ENCODE results near the gene FAM76A.
"Not testable (repeated sequence)": the region's sequence is repeated elsewhere in the genome, so short reads cannot be mapped to it uniquely, and the experiment has no call there.

The FAM76A gene

DNA sequence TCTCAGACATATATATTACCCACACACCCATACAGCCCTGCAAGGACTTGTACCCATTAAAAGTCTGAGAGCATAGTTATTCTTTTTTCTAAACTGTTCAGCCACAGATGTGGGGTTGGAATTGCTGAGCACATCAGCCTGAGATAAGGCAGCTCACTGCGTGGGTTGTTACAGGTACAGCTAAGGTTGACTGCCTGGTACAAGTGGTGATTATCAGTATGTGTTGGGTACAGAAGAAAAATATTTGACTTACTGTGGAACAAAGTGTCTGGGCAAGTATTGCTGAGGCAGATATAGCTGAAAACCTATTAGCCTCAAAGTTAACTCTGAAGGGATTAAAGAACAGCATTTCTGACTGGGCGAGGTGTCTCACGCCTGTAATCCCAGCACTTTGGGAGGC lies 52.3 kb downstream of the FAM76A start:
- no peak for DNase-seq (ENCODE audit: low read depth, low spot score)

DNA sequence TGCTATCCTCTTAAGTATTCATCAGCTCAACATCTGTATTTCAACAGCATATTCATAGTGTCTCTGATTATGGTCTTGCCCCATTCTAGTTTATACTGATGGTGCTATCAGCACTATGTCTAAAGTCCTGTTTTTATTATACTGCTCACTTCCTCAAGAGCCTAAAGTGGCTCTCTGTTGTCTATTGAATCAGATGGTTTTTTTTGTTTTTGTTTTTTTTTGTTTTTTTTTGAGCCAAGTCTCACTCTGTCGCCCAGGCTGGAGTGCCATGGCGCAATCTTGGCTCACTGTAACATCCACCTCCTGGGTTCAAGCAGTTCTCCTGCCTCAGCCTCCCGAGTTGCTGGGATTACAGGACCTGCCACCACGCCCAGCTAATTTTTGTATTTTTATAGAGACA lies 53.4 kb downstream of the FAM76A start:
- no peak for DNase-seq (ENCODE audit: low read depth, low spot score)

DNA sequence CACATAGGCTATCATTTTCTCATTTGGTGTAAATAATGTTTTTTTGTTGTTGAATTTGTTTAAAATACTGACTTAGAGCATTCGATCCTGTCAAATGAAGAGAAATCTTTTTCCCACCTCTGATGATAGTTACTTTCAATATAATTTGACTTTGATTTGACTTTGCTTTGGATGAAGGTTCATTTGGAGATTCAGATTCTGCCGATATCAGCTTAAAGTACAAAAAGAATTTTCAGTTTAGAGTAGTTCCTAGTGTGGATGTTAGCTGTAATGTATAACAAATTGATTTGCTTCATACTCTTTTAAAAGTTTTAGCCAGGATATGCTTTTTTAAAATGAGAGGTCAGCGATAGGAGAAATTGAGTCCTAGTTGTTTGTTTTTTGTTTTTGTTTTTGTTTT lies 57.2 kb downstream of the FAM76A start:
- no peak for DNase-seq (ENCODE audit: low read depth, low spot score)

DNA sequence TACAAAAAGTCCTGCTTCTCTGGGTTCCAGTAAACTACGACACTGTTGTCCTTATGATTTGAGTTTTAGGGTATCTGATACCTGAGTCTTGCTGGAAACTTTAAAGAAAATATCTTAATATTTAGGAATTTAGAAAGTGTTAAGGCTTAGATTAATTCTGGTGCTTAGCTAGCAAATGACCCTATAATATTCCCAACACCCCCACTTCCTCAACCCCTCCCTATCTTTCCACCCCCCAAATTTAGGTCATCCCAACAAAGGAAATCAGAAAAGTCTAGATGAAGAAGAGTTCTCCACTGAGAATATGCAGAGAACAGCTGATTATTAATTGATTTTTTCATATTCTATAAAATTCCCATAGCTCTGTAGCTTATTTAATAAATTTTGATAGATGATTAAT lies 58.9 kb downstream of the FAM76A start:
- DNase-seq (ENCODE audit: low read depth, low spot score): no peak

DNA sequence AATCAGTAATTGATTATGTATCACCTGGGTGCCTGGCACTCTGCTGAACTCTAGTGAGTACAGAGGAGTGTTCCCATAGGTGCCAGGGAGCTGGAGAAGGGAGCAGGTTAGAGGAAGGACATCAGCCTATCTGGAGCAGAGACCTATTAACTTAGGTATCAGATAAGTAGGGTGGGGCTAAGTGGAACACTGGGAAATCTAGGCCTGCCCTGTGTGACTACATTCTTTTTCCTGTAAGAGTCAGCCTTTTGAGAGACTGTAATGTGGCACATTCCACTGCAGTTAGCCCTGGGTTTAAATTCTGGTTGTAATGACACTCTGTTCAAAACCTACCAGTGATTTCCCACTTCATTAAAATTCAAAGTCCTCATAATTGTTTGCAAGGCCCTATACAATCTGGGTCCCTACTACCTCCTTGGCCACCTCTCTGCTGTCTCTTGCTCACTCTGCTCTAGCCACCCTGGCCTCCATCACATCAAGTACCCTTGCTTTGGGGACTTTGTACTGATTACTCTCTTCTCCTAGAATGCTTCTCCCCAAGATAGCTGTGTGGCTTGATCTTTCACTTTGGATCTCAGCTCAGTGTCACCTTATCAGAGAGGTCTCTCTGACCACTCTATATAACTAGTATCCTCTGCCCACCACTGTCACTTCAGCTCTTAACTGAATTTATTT lies 60.2 kb downstream of the FAM76A start:
- peak; percentile 21 for DNase-seq (ENCODE audit: low read depth, low spot score)

DNA sequence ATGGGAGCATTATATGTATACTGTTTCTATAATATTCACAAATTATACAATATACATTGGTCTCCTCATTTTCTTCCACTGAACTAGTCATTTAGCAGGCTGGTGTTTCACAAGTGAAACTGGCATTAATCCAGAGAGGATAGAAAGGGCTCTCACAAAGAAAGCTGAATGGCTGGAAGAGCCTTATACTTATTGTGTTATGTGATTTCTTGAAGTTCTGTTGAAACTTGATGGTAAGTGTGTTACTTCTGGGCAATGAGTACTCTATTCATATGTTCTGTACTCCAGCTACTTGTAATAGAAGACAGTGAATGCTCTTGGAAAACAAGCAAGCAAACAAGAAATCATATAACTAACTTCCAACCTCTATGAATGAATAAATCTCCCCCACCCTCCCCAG lies 62.1 kb downstream of the FAM76A start:
- DNase-seq (ENCODE audit: low read depth, low spot score): no peak

DNA sequence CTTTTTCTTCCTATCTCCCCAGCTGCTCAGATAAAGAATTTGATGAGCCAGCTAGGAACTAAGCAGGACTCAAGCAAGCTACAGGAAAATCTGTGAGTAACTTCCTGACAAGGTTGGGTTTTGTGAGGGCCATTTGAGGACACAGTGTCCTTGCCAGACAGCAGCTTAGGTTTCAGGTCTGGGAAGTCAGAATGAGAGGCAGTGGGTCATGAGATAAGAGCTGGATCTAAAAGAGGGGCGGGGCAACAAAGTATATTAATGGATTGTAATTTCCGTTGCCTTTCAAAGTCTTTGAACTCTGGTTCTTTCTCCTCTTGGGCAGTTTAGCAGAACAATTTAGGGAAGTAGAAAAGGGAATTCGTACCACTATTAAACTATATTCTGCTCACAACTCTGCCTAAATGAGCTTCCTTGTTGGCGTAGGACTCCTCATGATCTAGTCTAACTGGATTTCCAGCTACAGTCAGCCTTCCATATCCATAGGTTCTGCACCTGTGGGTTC lies 63.8 kb downstream of the FAM76A start:
- no peak for DNase-seq (ENCODE audit: low read depth, low spot score)

DNA sequence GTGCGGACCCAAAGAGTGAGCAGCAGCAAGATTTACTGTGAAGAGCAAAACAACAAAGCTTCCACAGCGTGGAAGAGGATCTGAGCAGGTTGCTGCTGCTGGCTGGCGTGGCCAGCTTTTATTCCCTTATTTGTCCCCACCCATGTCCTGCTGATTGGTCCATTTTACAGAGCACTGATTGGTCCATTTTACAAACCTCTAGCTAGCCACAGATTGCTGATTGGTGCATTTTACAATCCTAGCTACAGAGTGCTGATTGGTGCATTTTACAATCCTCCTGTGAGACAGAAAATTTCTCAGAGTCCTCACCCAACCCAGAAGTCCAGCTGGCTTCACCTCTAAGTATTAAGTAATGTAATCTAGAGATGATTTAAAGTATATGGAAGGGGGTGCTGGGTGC lies 64.5 kb downstream of the FAM76A start:
- not testable (repeated sequence) for DNase-seq (ENCODE audit: low read depth, low spot score)

DNA sequence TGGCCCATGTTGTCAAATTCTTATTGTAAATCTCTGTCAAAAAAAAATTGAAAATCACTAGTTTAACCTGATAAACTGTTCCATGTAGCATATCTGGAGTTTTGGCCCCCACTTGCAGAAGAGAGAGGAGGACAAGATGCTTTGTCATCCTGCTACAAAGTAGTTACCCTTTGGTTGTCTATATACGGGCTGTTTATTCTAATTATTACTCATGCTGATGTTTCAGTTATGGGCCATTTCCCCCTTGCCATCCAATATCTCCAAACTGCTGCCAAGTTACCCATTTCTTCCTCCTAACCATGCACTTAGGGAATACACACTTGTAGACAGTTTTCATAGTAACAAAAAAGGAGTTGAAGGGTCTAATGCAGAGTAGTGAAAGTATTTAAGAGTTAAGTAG lies 69.8 kb downstream of the FAM76A start:
- no peak for DNase-seq (ENCODE audit: low read depth, low spot score)

DNA sequence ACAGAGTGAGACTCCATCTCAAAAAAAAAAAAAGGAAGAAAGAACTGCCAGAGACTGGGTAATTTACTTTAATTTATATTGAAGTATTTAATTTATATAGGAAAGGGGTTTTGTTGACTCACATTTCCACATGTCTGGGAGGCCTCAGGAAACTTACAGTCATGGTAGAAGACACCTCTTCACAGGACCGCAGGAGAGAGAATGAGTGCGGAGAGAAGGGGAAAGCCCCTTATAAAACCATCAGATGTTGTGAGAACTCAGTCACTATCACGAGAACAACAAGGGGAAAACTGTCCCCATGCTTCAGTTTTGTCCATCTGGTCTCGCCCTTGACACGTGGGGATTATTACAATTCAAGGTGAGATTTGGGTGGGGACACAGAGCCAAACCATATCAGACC lies 79.0 kb downstream of the FAM76A start:
- no peak for DNase-seq (ENCODE audit: low read depth, low spot score)

DNA sequence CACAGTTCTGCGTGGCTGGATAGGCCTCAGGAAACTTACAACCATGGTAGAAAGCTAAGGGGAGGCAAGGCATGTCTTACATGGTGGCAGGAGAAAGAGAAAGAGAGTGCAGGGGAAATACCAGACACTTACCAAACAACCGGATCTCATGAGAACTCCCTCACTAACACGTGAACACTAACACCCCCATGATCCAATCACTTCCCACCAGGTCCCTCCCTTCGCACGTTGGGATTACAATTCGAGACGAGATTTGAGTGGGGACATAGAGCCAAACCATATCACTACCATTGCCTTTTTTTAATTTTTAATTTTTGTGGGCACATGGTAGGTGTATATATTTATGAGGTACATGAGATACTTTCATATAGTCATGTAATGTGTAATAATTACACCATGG lies 81.0 kb downstream of the FAM76A start:
- no peak for DNase-seq (ENCODE audit: low read depth, low spot score)

DNA sequence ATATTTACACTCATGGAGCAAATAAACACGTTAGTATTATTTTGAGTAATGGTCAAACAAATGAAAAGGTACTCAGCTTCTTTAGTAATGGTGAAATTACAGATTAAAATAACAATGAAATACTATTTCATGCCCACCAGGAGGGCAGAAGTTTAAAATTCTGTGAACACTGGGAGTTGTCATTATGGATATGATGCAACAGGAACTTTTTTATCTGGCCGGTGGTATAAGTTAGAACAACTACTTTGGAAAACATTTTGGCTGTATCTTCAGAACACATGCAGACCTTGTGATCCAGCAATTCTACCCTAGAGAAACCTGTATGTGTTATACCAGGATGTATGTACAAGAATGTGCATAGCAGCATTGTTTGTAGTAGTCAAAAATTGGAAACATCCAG lies 81.6 kb downstream of the FAM76A start:
- no peak for DNase-seq (ENCODE audit: low read depth, low spot score)

DNA sequence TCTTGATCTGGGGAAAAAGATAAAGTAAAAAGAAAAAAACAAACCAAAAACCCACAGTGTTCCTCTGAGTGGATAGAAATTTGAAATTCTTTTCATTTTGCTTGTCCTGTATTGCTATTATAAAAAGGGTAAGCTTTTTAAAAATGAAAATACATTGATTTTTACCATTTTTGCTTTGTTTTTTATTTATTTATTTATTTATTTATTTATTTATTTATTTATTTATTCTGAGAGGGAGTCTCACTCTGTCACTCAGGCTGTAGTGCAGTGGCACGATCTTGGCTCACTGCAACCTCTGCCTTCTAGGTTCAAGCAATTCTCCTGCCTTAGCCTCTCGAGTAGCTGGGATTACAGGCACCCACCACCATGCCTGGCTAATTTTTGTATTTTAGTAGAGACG lies 82.4 kb downstream of the FAM76A start:
- not testable (repeated sequence) for DNase-seq (ENCODE audit: low read depth, low spot score)

DNA sequence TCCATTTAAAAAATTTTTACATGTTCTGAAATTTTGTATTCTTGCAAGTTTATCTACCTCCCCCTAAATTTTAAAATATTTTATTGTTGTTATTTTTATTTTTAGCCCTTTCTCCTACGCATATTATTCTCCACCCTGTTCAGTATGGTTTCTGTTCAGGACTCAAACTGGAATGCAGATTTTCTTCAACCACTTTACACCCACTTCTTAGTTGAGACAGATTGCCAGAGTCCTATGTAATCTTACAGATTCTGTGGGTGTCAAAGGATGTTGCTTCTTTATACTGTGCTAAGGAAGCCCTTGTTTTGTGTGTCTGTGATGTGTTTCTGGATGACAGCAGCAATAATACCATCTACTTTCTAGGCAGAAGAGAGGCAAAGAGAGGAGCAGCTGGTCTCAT lies 84.1 kb downstream of the FAM76A start:
- no peak for DNase-seq (ENCODE audit: low read depth, low spot score)

DNA sequence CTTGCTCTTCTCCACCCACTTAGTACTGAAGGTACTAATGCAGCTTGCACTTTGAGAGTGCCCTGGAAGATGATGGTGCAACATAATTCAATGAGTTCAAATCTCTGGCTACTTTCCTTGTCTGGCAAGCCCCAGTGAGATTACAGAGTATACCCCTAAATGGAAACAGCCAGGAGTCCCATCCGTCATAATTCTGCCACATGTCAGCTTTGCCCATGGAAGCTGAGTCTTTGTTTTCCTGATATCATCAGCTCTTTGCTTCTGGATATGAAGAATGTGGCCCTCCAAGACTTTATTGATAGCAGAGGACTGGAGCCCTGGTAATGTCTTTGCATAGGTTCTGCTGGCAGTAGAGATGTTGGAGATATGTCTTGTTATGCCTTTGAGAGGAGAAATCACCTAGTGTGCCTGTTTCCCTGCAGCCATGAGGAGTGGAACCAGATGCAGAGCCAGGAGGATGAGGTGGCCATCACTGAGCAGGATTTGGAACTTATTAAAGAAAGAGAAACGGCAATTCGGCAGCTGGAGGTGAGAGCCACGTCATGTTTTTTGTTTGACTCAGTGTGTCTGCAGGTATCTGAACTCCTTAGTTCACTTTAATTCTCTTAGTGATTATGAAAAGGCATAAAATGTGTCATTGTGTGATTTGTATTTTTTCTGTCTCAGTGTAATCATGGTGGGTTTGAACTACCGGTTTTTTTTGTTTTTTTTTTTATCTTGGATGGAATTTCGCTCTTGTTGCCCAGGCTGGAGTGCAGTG lies 86.2 kb downstream of the FAM76A start:
- no peak for DNase-seq (ENCODE audit: low read depth, low spot score)
